ENCODE data around the gene NIN.
A peak's percentile ranks its signal among the peaks of the same experiment; 100 is the strongest.

NIN gene

DNA sequence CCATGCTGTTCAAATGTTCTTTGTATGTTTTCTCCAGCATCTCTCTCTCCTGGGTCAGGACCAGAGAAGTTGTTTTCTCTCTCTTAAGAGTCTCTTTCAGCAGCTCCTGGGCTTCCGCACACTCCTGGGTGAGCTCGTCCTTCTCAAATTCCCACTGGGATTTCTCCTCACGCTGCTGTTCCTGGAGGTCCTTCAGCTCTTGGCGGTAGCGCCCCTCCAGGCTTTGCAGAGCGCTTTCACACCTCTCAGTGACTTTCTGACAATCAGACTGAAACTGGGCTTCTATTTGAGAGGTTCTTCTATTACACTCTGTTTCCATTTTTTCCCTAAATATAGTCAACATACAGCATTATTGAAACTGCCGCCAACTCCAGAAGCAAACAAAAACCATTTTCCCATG is 72.7 kb downstream of the NIN start:
- no peak for DNase-seq

- no peak for DNase-seq
These were observed 73.3 kb downstream of the NIN start for GRCh38 chr14:50757702-50758101.

GRCh38 chr14:50756300-50756699 is 74.7 kb downstream of the NIN start:
- DNase-seq, result no peak

- no peak for DNase-seq
These were observed 80.6 kb downstream of the NIN start for GRCh38 chr14:50750323-50750722.

DNA sequence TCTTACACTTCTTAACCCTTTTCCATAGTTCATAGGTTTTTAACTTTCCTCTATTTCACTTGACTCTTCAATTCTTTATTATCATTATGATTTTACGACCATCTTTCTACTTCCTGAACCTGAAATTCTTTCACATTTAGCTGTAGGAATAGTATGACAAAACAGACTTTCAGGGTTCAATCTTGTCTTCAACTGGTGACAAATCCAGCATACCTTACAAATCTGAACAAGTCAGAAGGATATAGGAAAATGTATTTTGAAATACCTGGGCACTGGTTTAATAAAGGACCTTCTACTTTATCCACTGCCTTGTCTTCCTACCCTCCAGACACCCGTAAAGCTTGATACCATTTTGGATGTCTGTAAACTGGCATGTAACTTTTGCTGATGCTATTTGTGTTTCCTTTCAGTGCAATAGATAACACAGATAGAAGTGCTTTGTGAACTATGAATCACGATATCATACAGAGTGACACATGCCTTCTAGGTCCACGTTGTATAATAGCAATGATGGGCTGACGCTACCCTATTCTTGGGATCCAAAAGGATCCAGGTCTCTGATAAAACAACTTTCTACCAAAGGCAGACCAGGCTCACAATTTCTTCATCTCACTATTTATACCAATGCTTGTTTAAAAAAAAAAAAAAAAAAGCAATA is 85.4 kb downstream of the NIN start:
- DNase-seq, result no peak

- no peak for DNase-seq
These were observed 86.7 kb downstream of the NIN start for GRCh38 chr14:50744231-50744630.

- DNase-seq, result no peak
These were observed 89.4 kb downstream of the NIN start for GRCh38 chr14:50741567-50741966.

DNA sequence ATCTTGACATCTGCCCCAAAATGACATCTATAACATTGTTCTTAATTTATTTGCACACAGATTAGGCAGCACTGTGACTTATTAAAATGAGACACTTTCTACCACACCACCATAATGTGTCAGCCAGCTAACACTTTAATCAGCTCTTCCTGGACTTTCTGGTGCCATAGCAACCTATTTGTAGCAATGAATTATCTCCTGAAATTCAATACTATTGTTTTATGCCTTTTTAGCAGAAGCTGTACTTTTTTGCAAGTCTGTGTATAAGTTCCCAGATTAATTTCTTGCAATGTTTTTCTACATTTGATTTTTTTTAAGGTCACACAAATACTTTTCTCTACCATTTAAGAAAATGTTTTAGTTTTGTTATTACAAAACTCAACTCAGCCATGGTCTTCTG is 90.1 kb downstream of the NIN start:
- DNase-seq, result no peak

- no peak for DNase-seq
These were observed 91.8 kb downstream of the NIN start for GRCh38 chr14:50739186-50739585.

DNA sequence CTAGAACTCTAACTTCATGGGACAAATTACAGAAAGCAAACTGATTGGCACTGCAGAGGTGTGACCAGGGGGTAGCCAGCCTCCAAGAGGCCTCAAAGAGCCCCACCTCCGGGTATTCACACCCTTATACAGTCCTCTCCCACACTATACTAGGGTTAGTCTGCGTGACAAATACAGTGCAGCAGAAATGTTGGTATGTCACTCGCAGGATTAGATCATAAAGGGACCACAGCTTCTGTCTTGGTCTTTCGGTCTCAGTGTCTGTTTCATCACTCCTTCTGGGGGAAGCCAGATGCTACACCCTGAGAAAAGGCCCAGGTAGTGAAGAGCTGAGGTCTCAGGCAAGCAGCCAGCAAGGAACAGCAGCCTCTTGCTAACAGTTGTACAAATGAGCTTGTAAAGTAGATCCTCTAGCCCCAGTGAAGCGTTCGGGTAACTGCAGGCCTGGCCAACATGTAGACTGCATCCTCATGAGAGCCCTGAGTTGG is 94.0 kb downstream of the NIN start:
- peak; percentile 15 for DNase-seq

DNA sequence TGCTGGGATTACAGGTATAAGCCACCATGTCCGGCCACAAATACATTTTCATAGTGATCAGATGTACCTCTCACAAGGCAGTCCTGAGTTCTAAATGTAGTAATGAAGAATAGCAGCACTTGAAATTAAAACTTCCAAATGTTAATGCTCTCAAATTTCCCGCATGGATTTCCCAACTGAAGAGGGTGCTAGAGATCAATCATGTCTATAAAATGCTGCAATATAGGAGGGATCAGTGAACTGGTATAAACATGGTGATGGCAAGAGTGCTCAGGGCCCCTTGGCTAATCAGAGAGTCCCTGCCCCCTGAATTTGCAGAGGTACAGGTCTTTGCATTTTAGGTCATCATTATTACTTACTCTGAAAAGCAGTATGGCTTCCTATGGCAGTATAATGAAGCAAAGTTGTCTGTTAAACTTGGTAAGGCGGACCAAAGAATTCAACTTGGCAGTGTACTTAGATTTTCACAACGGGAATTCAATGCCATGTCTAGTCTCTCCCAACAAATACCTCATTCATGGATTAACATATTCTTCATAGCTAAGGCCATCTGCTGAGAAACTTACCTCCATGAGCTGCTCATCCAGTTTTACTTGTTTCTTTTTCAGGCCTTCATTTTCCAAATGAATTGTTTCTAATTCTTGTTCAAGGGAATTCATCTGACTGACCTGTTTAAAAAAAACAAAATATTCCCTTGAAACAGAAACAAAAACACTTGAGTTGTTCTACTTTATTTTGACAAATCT is 95.8 kb downstream of the NIN start:
- DNase-seq, result no peak

DNA sequence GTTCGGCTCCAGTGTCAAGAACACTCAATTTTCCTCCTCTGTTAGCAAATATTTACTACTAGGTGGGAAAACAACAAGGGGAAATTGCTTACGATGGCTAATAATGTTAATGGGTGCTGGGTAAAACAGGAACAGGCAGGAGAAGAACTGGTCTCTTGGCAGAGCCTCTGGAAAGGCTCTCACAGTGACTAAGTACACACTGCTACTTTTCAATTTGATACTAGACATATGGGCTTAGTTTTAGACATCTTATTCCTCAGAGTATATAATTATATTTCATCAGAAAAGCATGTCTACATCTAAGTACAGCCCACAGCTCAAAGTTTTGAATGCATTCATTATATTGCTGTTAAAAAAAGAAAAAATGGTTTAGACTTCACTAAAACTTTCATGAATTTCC is 97.5 kb downstream of the NIN start:
- DNase-seq, result no peak

DNA sequence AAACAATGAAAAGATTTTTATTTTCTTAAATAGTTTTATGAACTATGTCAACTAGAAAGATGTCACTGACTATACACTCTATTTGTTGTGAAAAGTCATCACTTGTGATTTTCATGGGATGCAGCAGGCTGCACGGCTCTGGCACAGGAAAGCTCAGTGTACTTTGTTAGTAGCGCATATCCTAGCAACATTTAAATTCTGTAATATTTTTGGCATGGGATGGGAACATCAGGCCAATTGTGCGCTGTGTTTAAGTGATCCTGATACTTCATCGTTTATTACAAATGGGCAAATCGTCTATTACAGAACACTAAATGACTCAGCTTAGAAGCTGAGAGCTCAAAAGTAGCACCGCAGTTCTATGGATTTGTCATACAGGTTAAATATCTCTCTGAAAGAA is 102.1 kb downstream of the NIN start:
- DNase-seq, result no peak

- no peak for DNase-seq
These were observed 104.4 kb downstream of the NIN start for GRCh38 chr14:50726372-50727107.

- DNase-seq, result no peak
These were observed 105.2 kb downstream of the NIN start for GRCh38 chr14:50725761-50726160.

- DNase-seq, result no peak
These were observed 110.8 kb downstream of the NIN start for GRCh38 chr14:50719911-50720759.

- no peak for DNase-seq
These were observed 112.0 kb downstream of the NIN start for GRCh38 chr14:50718949-50719348.

- no peak for DNase-seq
These were observed 113.2 kb downstream of the NIN start for GRCh38 chr14:50717811-50718210.

GRCh38 chr14:50714450-50715073 is 116.4 kb downstream of the NIN start:
- no peak for DNase-seq

DNA sequence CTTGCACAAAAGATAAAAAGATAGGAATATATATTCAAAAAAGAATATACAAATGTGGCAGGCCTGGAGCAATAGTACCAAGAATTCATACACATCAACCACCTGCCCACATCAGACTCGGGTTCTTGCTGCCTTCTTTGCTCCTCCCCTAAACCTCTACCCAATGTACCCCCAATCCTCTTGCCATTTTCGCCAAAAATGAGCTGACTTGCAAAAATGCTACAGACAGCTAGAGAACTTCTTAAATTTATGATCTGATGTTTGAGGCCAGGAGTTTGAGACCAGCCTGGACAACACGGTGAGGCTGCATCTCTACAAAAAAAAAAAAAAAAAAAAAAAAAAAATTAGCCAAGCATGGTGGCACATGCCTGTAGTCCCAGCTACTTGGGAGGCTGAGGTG is 119.9 kb downstream of the NIN start:
- no peak for DNase-seq

GRCh38 chr14:50705026-50705593 is 125.9 kb downstream of the NIN start:
- no peak for DNase-seq

GRCh38 chr14:50704454-50705010 is 126.4 kb downstream of the NIN start:
- no peak for DNase-seq
